CD4-positive, alpha-beta T cell treated with Interleukin-6 at 100 ng/mL for 8 hours (primary cell): Measurements from ENCODE around the gene FARP2.
A peak's percentile ranks its signal among the peaks of the same experiment; 100 is the strongest.

Experiments
- DNase-seq: peaks from one replicate; pipeline ENCODE4 v3.0.0-alpha.2; 2020; ENCODE audit warnings: mixed read lengths, low spot score

FARP2 gene

GRCh38 chr2:241329669-241330615 is 26.1 kb upstream of the FARP2 start:
- DNase-seq: no peak

- no peak for DNase-seq
Observed at GRCh38 chr2:241330616-241330981, 25.5 kb upstream of the FARP2 start.

GRCh38 chr2:241334813-241335212 is 21.3 kb upstream of the FARP2 start:
- DNase-seq: no peak

- DNase-seq: no peak
Observed at GRCh38 chr2:241339839-241340630, 16.1 kb upstream of the FARP2 start.

GRCh38 chr2:241340631-241341163 is 15.4 kb upstream of the FARP2 start:
- DNase-seq: no peak

GRCh38 chr2:241344925-241345651 is 11.0 kb upstream of the FARP2 start:
- DNase-seq: no peak

- DNase-seq: no peak
Observed at GRCh38 chr2:241349941-241350340, 6.1 kb upstream of the FARP2 start.

- no peak for DNase-seq
Observed at GRCh38 chr2:241350530-241350877, 5.6 kb upstream of the FARP2 start.

- no peak for DNase-seq
Observed at GRCh38 chr2:241350878-241351639, 5.0 kb upstream of the FARP2 start.

GRCh38 chr2:241351640-241352031 is 4.4 kb upstream of the FARP2 start:
- DNase-seq: no peak

- no peak for DNase-seq
Observed at GRCh38 chr2:241352227-241352626, 3.9 kb upstream of the FARP2 start.

- DNase-seq: peak; percentile 55
Observed at GRCh38 chr2:241354668-241355658, 1.1 kb upstream of the FARP2 start.

GRCh38 chr2:241356871-241357260 is 781 bp downstream of the FARP2 start:
- no peak for DNase-seq

GRCh38 chr2:241357531-241357930 is 1.4 kb downstream of the FARP2 start:
- DNase-seq: no peak

- DNase-seq: no peak
Observed at GRCh38 chr2:241358470-241358869, 2.4 kb downstream of the FARP2 start.

GRCh38 chr2:241359481-241360045 is 3.5 kb downstream of the FARP2 start:
- DNase-seq: no peak

- DNase-seq: no peak
Observed at GRCh38 chr2:241363426-241363825, 7.3 kb downstream of the FARP2 start.

GRCh38 chr2:241364781-241365180 is 8.7 kb downstream of the FARP2 start:
- DNase-seq: no peak

- DNase-seq: no peak
Observed at GRCh38 chr2:241366678-241367077, 10.6 kb downstream of the FARP2 start.

- DNase-seq: no peak
Observed at GRCh38 chr2:241368643-241369042, 12.6 kb downstream of the FARP2 start.
